ENCODE results near the gene CLK4. TPM values are rescaled to one million over a fixed set of nuclear protein-coding genes. Genes with fewer than 3 reads are reported as not detected.

Gene CLK4
- total RNA-seq, 1 donor = 30.8 TPM

DNA sequence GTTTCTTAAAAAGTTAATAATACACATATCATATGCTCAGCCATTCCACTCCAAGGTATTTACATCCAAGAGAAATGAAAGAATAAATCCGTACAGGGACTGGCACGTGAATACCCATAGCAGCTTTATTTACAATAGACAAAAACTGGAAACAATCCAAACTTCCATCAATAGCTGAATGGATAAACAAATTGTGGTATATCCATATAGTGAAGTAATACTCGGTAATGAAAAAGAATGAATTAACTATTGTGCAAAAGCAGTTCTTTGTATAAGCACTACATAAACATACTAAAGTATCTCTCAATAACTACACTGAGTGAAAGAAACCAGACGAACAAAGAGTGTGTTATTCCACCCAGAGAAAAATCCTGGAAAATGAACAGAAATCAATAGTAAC is 54.2 kb downstream of the CLK4 start:
- TF ChIP-seq, protein P1, sequence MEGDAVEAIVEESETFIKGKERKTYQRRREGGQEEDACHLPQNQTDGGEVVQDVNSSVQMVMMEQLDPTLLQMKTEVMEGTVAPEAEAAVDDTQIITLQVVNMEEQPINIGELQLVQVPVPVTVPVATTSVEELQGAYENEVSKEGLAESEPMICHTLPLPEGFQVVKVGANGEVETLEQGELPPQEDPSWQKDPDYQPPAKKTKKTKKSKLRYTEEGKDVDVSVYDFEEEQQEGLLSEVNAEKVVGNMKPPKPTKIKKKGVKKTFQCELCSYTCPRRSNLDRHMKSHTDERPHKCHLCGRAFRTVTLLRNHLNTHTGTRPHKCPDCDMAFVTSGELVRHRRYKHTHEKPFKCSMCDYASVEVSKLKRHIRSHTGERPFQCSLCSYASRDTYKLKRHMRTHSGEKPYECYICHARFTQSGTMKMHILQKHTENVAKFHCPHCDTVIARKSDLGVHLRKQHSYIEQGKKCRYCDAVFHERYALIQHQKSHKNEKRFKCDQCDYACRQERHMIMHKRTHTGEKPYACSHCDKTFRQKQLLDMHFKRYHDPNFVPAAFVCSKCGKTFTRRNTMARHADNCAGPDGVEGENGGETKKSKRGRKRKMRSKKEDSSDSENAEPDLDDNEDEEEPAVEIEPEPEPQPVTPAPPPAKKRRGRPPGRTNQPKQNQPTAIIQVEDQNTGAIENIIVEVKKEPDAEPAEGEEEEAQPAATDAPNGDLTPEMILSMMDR (IDR thresholded peaks at IDR 0.05; ENCODE audit: insufficient read depth, low read length) = no peak
- H3K4me3 ChIP-seq (ENCODE audit: low read depth, low read length) = no peak overlapping the region
- no peak for DNase-seq (ENCODE audit: low read depth)

DNA sequence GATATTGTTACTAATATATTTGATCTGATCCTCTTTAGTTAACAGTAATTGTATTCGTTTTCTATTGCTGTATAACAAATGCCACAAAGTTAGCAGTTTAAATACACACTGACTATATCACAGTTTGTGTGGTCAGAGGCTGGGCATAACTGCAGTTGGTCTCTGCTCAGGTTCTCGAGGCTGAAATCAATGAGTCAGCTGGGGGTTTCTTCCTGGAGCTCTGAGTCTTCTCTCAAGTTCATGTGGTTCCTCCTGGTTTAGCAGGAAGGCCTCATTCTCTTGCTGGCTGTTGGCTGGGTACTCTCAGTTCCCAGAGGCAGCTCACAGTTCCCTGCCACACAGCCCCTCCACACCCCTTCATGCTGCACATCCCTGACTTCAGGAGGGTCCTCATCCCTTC is 57.4 kb downstream of the CLK4 start:
- no peak overlapping the region for H3K4me3 ChIP-seq (ENCODE audit: low read depth, low read length)
- DNase-seq (ENCODE audit: low read depth) = no peak
- TF ChIP-seq, protein P1 (IDR thresholded peaks at IDR 0.05; ENCODE audit: insufficient read depth, low read length) = no peak

DNA sequence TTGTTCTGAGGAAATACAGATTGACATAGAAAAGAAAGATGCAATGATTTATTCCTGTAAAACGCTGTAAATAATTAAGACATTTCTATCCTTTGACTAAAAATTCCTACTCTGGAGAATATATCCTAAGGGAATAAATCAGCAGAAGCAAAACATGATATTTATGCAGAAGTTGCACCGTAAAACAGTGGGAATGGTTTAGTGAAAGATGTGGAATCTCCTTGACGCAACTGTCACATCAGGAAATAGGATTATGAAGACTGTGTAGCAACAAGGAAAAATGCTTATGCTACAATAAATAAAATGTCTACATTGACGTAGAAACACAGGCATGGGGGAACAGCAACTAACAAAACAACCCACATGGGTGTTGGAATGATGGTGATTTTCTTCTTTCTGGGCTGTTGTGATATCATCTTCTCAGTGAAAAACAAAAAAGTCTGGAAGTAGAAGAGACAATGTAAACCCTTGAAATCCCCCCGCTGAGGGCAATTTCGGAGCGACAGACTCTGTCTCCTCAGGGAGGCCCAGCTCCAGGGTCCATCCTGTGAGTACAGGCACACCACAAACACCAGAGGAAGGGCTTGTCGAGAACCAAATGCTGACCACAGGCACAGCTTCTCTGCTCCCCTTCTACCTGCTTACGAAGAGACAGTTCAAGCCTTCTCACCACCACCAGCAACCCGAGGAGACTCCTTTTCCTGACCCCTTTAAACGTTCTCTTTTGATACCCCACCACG is 61.9 kb downstream of the CLK4 start:
- DNase-seq (ENCODE audit: low read depth) = no peak
- TF ChIP-seq, protein P1 (IDR thresholded peaks at IDR 0.05; ENCODE audit: insufficient read depth, low read length) = no peak

DNA sequence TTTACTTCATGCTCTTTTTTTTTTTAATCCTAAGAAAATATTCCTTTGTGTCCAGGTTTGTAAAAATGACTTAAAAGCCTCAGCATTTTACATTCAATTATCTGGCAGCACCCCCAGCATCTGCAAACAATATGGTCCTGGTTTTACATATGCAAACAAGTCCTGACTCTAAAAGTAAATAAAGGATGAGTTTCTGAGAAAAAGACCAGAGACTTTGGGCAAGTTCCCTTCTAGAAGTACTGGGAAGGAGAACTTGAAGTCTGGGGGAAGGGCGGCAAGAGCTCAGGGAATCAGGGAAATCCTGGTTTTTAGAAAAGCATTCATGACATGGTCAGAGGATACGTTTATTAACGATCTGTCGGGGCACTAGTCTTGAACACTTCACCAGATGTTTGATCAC is 62.5 kb downstream of the CLK4 start:
- no peak for DNase-seq (ENCODE audit: low read depth)
- H3K4me3 ChIP-seq (ENCODE audit: low read depth, low read length) = no peak overlapping the region
- TF ChIP-seq, protein P1 (IDR thresholded peaks at IDR 0.05; ENCODE audit: insufficient read depth, low read length) = no peak

More for the DNA sequence above, 61.9 kb downstream of the CLK4 start:
- H3K4me3 ChIP-seq (ENCODE audit: low read depth, low read length) = no peak overlapping the region

DNA sequence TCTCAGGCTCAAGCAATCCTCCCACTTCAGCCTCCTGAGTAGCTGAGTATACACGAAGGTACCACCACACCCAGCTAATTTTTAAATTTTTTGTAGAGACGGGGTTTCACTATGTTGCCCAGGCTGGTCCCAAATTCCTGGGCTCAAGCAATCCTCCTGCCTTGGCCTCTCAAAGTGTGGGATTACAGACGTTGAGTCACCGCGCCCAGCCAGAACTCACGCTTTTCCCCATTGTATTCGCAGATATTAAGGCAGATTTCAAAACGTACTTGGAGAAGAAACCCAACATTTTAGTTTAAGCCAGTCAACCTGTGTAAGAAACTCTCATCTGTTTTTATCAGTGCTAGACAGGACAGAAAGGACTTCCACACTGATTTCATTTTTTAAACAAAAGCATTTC is 63.2 kb downstream of the CLK4 start:
- no peak for DNase-seq (ENCODE audit: low read depth)
- TF ChIP-seq, protein P1 (IDR thresholded peaks at IDR 0.05; ENCODE audit: insufficient read depth, low read length) = no peak
- no peak overlapping the region for H3K4me3 ChIP-seq (ENCODE audit: low read depth, low read length)

DNA sequence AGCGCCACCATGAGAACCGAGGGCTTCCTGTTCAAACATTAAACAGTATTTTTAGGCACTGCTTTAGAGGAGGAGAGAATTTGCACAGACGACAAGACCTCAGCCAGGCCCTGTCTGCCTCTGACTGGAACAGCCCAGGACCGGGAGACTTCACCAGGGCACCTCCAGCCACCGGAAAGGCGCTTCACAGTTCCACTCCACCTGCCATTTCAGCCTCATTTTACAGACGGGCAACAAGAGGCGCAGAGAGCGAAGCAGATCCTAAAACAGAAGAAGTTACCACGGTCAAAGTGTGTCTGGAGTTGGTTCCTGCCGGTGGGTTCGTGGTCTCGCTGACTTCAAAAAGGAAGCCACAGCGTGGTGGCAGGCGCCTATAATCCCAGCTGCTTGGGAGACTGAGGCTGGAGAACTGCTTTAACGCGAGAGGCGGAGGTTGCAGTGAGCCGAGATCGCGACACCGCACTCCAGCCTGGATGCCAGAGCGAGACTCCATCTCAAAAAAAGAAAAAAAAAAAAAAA is 65.0 kb downstream of the CLK4 start:
- TF ChIP-seq, protein P1 (IDR thresholded peaks at IDR 0.05; ENCODE audit: insufficient read depth, low read length) = no peak
- DNase-seq (ENCODE audit: low read depth) = no peak
- no peak overlapping the region for H3K4me3 ChIP-seq (ENCODE audit: low read depth, low read length)

Data from fibroblast of the aortic adventitia (primary cell).